ENCODE measurements around the gene TP53I11. TPM values are rescaled to one million over a fixed set of nuclear protein-coding genes. Genes with fewer than 3 reads are reported as not detected.

Gene TP53I11
- total RNA-seq, 1 donor from 2014 or later: 19.8 TPM

DNA sequence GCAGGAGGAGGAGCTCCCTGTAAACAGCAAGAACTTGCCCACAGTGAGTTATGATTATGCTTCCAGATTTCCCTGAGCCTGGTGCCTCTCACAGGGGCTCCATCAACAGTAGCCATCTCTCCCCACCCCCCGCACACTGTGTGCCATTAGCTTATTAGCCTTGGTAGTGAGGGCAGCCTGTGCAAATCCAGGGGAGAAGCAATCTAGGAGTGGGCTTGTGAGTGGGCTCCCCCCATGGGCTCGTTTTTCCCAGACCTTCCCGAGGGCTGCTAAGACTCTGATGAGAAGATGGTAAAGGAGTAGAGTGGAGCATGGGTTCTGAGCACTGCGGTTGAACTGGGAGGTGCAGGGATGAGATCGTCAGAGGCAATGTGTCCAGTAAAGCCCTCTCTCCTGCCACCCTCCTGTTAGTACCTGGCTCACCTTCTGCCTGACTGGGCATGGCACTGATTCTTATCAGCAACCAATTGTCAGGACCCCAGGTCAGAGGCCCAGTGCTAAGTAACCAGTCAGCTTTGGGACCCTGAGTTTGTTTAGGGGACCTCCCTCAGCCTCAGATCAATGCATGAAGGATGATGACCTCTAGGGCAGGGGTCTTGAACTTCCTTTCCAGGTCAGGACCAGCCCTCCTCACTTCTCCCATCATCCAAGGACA, 38.4 kb upstream of the TP53I11 start:
- Histone ChIP-seq H3K27me3 (ENCODE audit: control insufficient read depth, insufficient read depth, low read length) (peaks cover 27% of the 10 kb centered on the region), H3K36me3 (ENCODE audit: control insufficient read depth, insufficient read depth, low read length) (no peaks in the 10 kb centered on the region), H3K4me3 (ENCODE audit: low read depth, low read length) (no peak overlapping the region)
- DNase-seq (ENCODE audit: low read depth): no peak
- TF ChIP-seq, protein P1, sequence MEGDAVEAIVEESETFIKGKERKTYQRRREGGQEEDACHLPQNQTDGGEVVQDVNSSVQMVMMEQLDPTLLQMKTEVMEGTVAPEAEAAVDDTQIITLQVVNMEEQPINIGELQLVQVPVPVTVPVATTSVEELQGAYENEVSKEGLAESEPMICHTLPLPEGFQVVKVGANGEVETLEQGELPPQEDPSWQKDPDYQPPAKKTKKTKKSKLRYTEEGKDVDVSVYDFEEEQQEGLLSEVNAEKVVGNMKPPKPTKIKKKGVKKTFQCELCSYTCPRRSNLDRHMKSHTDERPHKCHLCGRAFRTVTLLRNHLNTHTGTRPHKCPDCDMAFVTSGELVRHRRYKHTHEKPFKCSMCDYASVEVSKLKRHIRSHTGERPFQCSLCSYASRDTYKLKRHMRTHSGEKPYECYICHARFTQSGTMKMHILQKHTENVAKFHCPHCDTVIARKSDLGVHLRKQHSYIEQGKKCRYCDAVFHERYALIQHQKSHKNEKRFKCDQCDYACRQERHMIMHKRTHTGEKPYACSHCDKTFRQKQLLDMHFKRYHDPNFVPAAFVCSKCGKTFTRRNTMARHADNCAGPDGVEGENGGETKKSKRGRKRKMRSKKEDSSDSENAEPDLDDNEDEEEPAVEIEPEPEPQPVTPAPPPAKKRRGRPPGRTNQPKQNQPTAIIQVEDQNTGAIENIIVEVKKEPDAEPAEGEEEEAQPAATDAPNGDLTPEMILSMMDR (IDR thresholded peaks at IDR 0.05; ENCODE audit: insufficient read depth, low read length, poor library complexity, severe bottlenecking): no peak

DNA sequence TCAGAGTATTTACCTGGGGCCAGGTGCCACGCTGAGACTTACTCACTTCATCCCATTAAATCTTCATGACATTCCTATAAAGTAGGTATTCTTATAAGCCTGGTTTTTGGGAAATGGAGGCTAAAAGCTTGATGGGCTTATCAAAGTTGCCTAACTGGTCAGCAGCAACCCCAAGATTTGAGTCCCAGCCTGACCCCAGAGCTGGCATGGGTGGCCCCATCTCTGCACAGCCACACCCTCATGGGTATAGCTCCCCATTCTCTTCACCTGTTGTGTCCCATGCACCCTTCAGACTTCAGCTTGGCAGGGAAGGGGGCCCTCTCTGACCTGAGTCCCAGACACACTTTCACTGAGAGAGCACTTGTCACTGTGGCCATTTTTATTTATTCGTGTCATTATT, 37.4 kb upstream of the TP53I11 start:
- Histone ChIP-seq H3K27me3 (ENCODE audit: control insufficient read depth, insufficient read depth, low read length) (peaks cover 28% of the 10 kb centered on the region), H3K36me3 (ENCODE audit: control insufficient read depth, insufficient read depth, low read length) (no peaks in the 10 kb centered on the region)

DNA sequence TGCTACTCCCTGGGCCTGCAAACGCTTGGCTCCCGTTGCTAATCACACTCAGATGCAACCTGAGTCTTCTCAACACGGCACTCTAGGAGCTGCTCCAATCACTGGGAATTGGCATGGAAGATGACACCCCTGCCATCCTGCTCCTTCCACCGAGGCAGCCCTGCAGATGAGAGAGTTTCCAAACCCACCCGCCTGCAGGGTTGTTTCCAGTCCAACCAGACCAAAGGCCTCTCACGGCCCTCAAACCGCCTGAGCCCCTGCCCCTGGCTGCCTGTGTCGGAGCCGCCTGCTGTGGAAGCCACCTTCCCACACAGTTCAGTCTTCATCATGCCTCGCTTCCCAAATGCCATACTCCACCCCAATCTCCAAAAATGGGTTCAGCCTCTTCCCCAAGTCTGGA, 36.8 kb upstream of the TP53I11 start:
- Histone ChIP-seq H3K27me3 (ENCODE audit: control insufficient read depth, insufficient read depth, low read length) (peaks cover 27% of the 10 kb centered on the region), H3K4me3 (ENCODE audit: low read depth, low read length) (no peak overlapping the region), H3K36me3 (ENCODE audit: control insufficient read depth, insufficient read depth, low read length) (no peaks in the 10 kb centered on the region)
- no peak for DNase-seq (ENCODE audit: low read depth)
- TF ChIP-seq, protein P1 (IDR thresholded peaks at IDR 0.05; ENCODE audit: insufficient read depth, low read length, poor library complexity, severe bottlenecking): no peak

More for the DNA sequence above, 37.4 kb upstream of the TP53I11 start:
- no peak overlapping the region for H3K4me3 ChIP-seq (ENCODE audit: low read depth, low read length)
- no peak for DNase-seq (ENCODE audit: low read depth)
- TF ChIP-seq, protein P1 (IDR thresholded peaks at IDR 0.05; ENCODE audit: insufficient read depth, low read length, poor library complexity, severe bottlenecking): no peak

DNA sequence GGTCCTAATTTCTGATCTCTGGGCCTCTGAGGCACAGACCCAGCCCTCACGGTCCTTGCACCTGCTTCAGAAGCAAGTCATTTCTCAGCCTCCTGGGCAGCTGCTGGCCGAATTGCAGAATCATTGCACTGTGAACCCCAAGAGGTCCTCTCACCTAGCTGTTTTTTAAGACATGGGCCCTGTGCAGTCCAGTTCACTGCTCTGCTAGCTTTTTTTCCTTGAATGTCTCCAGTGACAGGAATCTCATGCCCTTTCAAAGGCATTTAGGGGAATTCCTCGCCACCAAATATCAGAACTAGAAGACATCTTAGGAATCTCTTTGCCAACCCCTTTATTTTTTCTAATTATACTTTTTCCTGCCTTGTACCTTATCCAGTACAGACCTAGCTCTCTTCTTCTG, 35.6 kb upstream of the TP53I11 start:
- TF ChIP-seq, protein P1 (IDR thresholded peaks at IDR 0.05; ENCODE audit: insufficient read depth, low read length, poor library complexity, severe bottlenecking): no peak
- no peak overlapping the region for H3K4me3 ChIP-seq (ENCODE audit: low read depth, low read length)
- H3K27me3 ChIP-seq (ENCODE audit: control insufficient read depth, insufficient read depth, low read length): peaks cover 31% of the 10 kb centered on the region
- no peaks in the 10 kb centered on the region for H3K36me3 ChIP-seq (ENCODE audit: control insufficient read depth, insufficient read depth, low read length)
- DNase-seq (ENCODE audit: low read depth): no peak

DNA sequence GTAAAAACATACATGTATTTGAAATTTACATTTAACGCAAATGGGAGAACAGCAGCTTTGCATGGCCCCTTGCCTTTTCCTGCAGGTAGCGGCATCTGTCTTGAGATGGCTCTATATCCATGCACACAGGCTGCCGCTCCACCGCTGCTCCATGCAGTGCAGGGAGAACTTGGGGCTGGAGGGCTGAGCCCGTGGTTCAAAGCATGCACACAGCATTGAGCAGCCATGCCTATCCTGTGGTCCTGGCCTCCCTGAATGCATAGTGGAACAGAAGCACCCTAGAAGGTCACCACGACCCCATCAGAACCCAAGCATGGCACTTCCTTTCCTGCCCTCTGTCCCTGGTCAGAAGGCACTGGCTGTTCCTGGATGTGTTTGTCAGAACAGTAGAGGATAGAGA, 35.0 kb upstream of the TP53I11 start:
- Histone ChIP-seq H3K36me3 (ENCODE audit: control insufficient read depth, insufficient read depth, low read length) (no peaks in the 10 kb centered on the region), H3K27me3 (ENCODE audit: control insufficient read depth, insufficient read depth, low read length) (peaks cover 31% of the 10 kb centered on the region), H3K4me3 (ENCODE audit: low read depth, low read length) (no peak overlapping the region)
- DNase-seq (ENCODE audit: low read depth): no peak
- TF ChIP-seq, protein P1 (IDR thresholded peaks at IDR 0.05; ENCODE audit: insufficient read depth, low read length, poor library complexity, severe bottlenecking): no peak

DNA sequence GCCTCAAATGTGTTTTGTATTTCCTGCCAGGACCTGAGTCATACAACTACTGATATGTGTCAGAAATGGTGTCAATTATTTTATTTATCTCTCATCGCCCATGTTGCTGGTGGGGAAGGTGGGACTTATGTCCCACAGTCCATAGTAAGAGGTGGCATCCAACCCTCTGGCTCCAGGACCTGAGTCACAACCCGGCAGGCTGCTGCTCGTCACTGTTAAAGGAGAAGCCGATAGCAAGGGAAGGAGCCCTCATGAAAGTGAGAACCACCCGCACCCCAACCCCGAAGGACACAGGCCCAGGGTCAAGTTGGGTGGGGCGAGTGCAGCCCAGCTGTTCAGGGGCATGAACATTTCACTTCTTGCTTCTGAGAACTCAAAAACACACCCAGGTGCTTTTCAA, 33.1 kb upstream of the TP53I11 start:
- no peaks in the 10 kb centered on the region for H3K36me3 ChIP-seq (ENCODE audit: control insufficient read depth, insufficient read depth, low read length)
- TF ChIP-seq, protein P1 (IDR thresholded peaks at IDR 0.05; ENCODE audit: insufficient read depth, low read length, poor library complexity, severe bottlenecking): no peak
- peaks cover 17% of the 10 kb centered on the region for H3K27me3 ChIP-seq (ENCODE audit: control insufficient read depth, insufficient read depth, low read length)
- no peak for DNase-seq (ENCODE audit: low read depth)
- H3K4me3 ChIP-seq (ENCODE audit: low read depth, low read length): no peak overlapping the region

Measured in kidney epithelial cell (primary cell).